K562 (cell line): ENCODE data around the gene FAM83E. TPM values are rescaled to one million over a fixed set of nuclear protein-coding genes. Genes with fewer than 3 reads are reported as not detected.
A peak's percentile ranks its signal among the peaks of the same experiment; 100 is the strongest.

Experiments used
- ATAC-seq: fragments of 200-7000 bp; cut with Tn5 transposase; 3 replicates; pipeline ENCODE4 v1.9.1; 2020; ENCODE audit warnings: moderate library complexity
- BruUV-seq: library from RNA; stranded (reverse); fragments of 400-500 nt; replicated peaks from 2 replicates; lab custom pipeline; 2021; lab: Mats Ljungman, UMichigan
- CTCF ChIA-PET: fragments of 300-600 bp; formaldehyde crosslinking; extraction: SDS; loops from one replicate; lab custom pipeline; 2021; ENCODE audit warnings: low intra/inter-chr PET ratio; lab: Yijun Ruan, JAX
- POLR2A ChIA-PET: fragments of 300-600, 350-650 bp; sonication (Branson Sonifier 250); formaldehyde crosslinking; extraction: SDS; loops from one replicate; lab custom pipeline; 2021; ENCODE audit warnings: antibody characterized with exemption, inconsistent platforms; lab: Yijun Ruan, JAX
- DNase-seq, 4 experiments: peaks; one replicate each; pipeline versions ENCODE4 v3.0.0 to v3.0.0-alpha.2; 2011 to 2018; ENCODE audit warnings: low spot score in 3 of 4, mixed read lengths in 3 of 4; ENCODE audit errors: extremely low read depth in 1 of 4
- FAIRE-seq: peaks from 2 replicates; lab custom pipeline; 2011; peaks lifted over from hg19 to GRCh38; lab: Jason Lieb, UNC
- H2AFZ ChIP-seq: 2 replicates; pipeline ENCODE4 v1.6.0; 2011; ENCODE audit warnings: low read depth, low read length, control low read depth, inconsistent platforms
- H3K27ac ChIP-seq: fragments of 200-600 bp; 3 replicates; pipeline ENCODE4 v1.8.0; 2011; ENCODE audit warnings: low read depth, mild to moderate bottlenecking, control low read depth, inconsistent platforms, low read length, moderate library complexity, mixed read lengths; ENCODE audit errors: extremely low read depth
- H3K27me3 ChIP-seq, 2 experiments: fragments of 300-600 bp in 1 of 2; 2 replicates in 1 of 2; 3 replicates in 1 of 2; pipeline versions ENCODE4 v1.6.0 to v1.8.0; 2011; ENCODE audit warnings: inconsistent platforms in 2 of 2, low read length in 2 of 2, mild to moderate bottlenecking in 1 of 2, mixed read lengths in 1 of 2, moderate library complexity in 1 of 2; ENCODE audit not compliant: control insufficient read depth in 2 of 2, insufficient read depth in 2 of 2
- H3K36me3 ChIP-seq: fragments of 300-600 bp; 3 replicates; pipeline ENCODE4 v1.8.0; 2011; ENCODE audit warnings: mild to moderate bottlenecking, low read length, inconsistent platforms; ENCODE audit not compliant: control insufficient read depth, insufficient read depth
- H3K4me1 ChIP-seq, 2 experiments: fragments of 200-600 bp in 1 of 2; replicated peaks in 1 of 2; 2 replicates in 1 of 2; 3 replicates in 1 of 2; pipeline versions ENCODE4 v1.5.1 to v1.8.0; 2011; ENCODE audit warnings: inconsistent platforms in 2 of 2, low read length in 2 of 2, mild to moderate bottlenecking in 1 of 2, mixed read lengths in 1 of 2, moderate library complexity in 1 of 2; ENCODE audit not compliant: control insufficient read depth in 2 of 2, insufficient read depth in 2 of 2
- H3K4me2 ChIP-seq: 2 replicates; pipeline ENCODE4 v1.6.1; 2011; ENCODE audit warnings: low read length, control low read depth, inconsistent platforms, mixed read lengths; ENCODE audit not compliant: insufficient read depth
- H3K4me3 ChIP-seq: fragments of 200-600 bp; sonication (generic), shearing (Covaris generic); 2 replicates; pipeline ENCODE4 v1.5.1; 2016; ENCODE audit warnings: control low read depth, inconsistent platforms
- H3K79me2 ChIP-seq: fragments of 200-600 bp; 3 replicates; pipeline ENCODE4 v1.8.0; 2011; ENCODE audit warnings: low read length, inconsistent platforms; ENCODE audit not compliant: control insufficient read depth, insufficient read depth
- H3K9ac ChIP-seq, 2 experiments: 2 replicates each; pipeline versions ENCODE4 v1.6.0 to v1.6.1; 2011; ENCODE audit warnings: low read depth in 2 of 2, low read length in 2 of 2, control low read depth in 1 of 2, inconsistent platforms in 1 of 2, mild to moderate bottlenecking in 1 of 2, mixed read lengths in 1 of 2; ENCODE audit not compliant: insufficient read depth in 1 of 2
- H3K9me1 ChIP-seq: one replicate; pipeline ENCODE4 v1.6.0; 2011; ENCODE audit warnings: inconsistent platforms, mild to moderate bottlenecking, low read length, moderate library complexity; ENCODE audit not compliant: control insufficient read depth, insufficient read depth
- H3K9me3 ChIP-seq: replicated peaks from 2 replicates; pipeline ENCODE4 v1.5.1; 2011; ENCODE audit warnings: low read depth, low read length, inconsistent platforms; ENCODE audit not compliant: control insufficient read depth, insufficient read depth
- H4K20me1 ChIP-seq: replicated peaks from 2 replicates; pipeline ENCODE4 v1.6.1; 2011; ENCODE audit warnings: low read length, inconsistent platforms, mixed read lengths; ENCODE audit not compliant: control insufficient read depth, insufficient read depth
- BCOR ChIP-seq: fragments of 450-650 bp; IDR thresholded peaks from 2 replicates; pipeline ENCODE4 v1.6.1; 2016
- KAT7 ChIP-seq: sonication (generic); formaldehyde crosslinking; IDR thresholded peaks from 2 replicates; pipeline ENCODE4 v1.8.0; 2022; ENCODE audit warnings: missing genetic modification reagents, mild to moderate bottlenecking, borderline replicate concordance
- RBM25 ChIP-seq: fragments of 200-400 bp; formaldehyde crosslinking; IDR thresholded peaks from 2 replicates; pipeline ENCODE4 v1.6.1; 2018; ENCODE audit warnings: low read length, low read depth, moderate library complexity; ENCODE audit not compliant: severe bottlenecking
- XRCC5 ChIP-seq: fragments of 200-400 bp; formaldehyde crosslinking; IDR thresholded peaks from 2 replicates; pipeline ENCODE4 v1.6.1; 2017; ENCODE audit warnings: low read depth, mild to moderate bottlenecking, low read length
- ZNF121 ChIP-seq: sonication (generic); formaldehyde crosslinking; conservative IDR thresholded peaks from 2 replicates; pipeline ENCODE4 v1.8.0; 2022; ENCODE audit warnings: missing genetic modification reagents
- ZNF282 ChIP-seq: sonication (generic); formaldehyde crosslinking; IDR thresholded peaks from 2 replicates; pipeline ENCODE4 v1.8.1; 2023; ENCODE audit warnings: missing genetic modification reagents
- ZNF609 ChIP-seq: sonication (generic); formaldehyde crosslinking; IDR thresholded peaks from 2 replicates; pipeline ENCODE4 v1.8.1; 2023; ENCODE audit warnings: missing genetic modification reagents, mild to moderate bottlenecking, borderline replicate concordance
- WGBS: fragments of 100-300 bp; shearing (Covaris generic); methylation state at CpG from one replicate; pipeline ENCODE4 v1.1.6; 2016; ENCODE audit warnings: low coverage, mixed read lengths; ENCODE audit not compliant: insufficient coverage; ENCODE audit errors: missing lambda C conversion rate; 5-methylcytosine and 5-hydroxymethylcytosine counted together
- in situ Hi-C: fragments of 300-500 bp; cut with MboI; formaldehyde crosslinking; loops from 4 replicates; pipeline ENCODE4 v1.15.0; 2018; ENCODE audit warnings: inconsistent platforms, mixed read lengths
- intact Hi-C: fragments of 100-400 bp; cut with micrococcal nuclease; formaldehyde crosslinking; loops from 2 replicates; pipeline ENCODE4 v1.14.2; 2022
- polyA plus RNA-seq, 8 experiments: library from polyadenylated mRNA; depleted of rRNA in 4 of 8; stranded (reverse) in 5 of 8; unstranded in 3 of 8; fragments of >200 nt; fragmentation: Nextera tagmentation in 2 of 8; fragmentation: Illumina TruSeq in 1 of 8; extraction: Ambion mirVana in 2 of 8; extraction: Trizol in 1 of 8; gene quantifications; 2 replicates each; pipeline versions ENCODE4 v1.2.1 to v1.2.3, GENCODE V29; 2011 to 2014; ENCODE audit warnings: inconsistent platforms in 1 of 8, missing spikeins in 1 of 8
- total RNA-seq, 7 experiments: library from RNA; depleted of rRNA in 6 of 7; stranded (reverse); fragments of >200 nt in 6 of 7; fragmentation: Illumina TruSeq in 2 of 7; extraction: Trizol in 2 of 7; gene quantifications; 2 replicates each; pipeline versions ENCODE4 v1.2.1 to v1.2.3, GENCODE V29; 2011 to 2021; ENCODE audit warnings: low replicate concordance in 1 of 7

FAM83E gene
- total and polyA plus RNA-seq, 9 of the 15 experiments (the other 6 are each of a cell fraction or from before 2014, with no cell fraction given) = 0.15 to 0.87 (median 0.29) TPM; not detected in 4

- no peak overlapping the region for H3K27ac ChIP-seq
- in situ Hi-C loops = loop anchor here (5.0 to 10.0 kb wide), 2 partner anchors 194 to 332 kb away; partner anchors contain the start of gene HSD17B14
- TF ChIP-seq ZNF121 (CRISPR knock-in tag) = peak; percentile 88
- TF ChIP-seq XRCC5 = no peak
- TF ChIP-seq KAT7 = no peak
- no peak for TF ChIP-seq ZNF282 (CRISPR knock-in tag)
- no peak for TF ChIP-seq ZNF609 (CRISPR knock-in tag)
- TF ChIP-seq RBM25 = peak; percentile 78
- 0 out of 2 replicates have a peak, but pooled peaks have one; percentile 33 for TF ChIP-seq BCOR
- intact Hi-C loops = no loop called here
- H3K9me1 ChIP-seq = no peaks in the 10 kb centered on the region
- WGBS = 84% methylated on average over 5 of the region's 5 CpGs
- FAIRE-seq = no peak
- CTCF ChIA-PET = no interaction called here
- no peak for ATAC-seq
- no peaks in the 10 kb centered on the region for H3K9me3 ChIP-seq
- no peaks in the 10 kb centered on the region for H3K27me3 ChIP-seq
- 0 out of 2 replicates have a peak, but pooled peaks cover 4% of the 10 kb centered on the region for H4K20me1 ChIP-seq
- H3K4me3 ChIP-seq = no peak overlapping the region
- POLR2A ChIA-PET = interaction anchor here (1.2 kb wide), 1 partner anchor 10 kb away, joined by 4 read pairs; no protein-coding TSS in a partner anchor
- BruUV-seq = no TSS peak
- no peak for DNase-seq
- H3K4me1 ChIP-seq = peaks cover 28 to 54% of the 10 kb centered on the region in 2 experiments
- H3K79me2 ChIP-seq = peaks cover 18% of the 10 kb centered on the region; the same call in 2 of the 3 replicates
- no peaks in the 10 kb centered on the region for H3K36me3 ChIP-seq
- H3K4me2 ChIP-seq = no peak overlapping the region
- no peak overlapping the region for H2AFZ ChIP-seq
- H3K9ac ChIP-seq = no peak overlapping the region
Measured at GRCh38 chr19:48642862-48643261, 28.0 kb upstream of the FAM83E start.
